D721Med (cell line): ENCODE results near the gene PZP.

Source experiments
- DNase-seq: peaks from one replicate; pipeline ENCODE4 v3.0.0; 2011; ENCODE audit warnings: low spot score; ENCODE audit not compliant: insufficient read length
- FAIRE-seq: peaks from 2 replicates; lab custom pipeline; 2011; peaks lifted over from hg19 to GRCh38; lab: Jason Lieb, UNC
- TF ChIP-seq, protein P1 (sequence below): IDR thresholded peaks from 2 replicates; pipeline ENCODE4 v1.5.1; 2012; ENCODE audit warnings: mild to moderate bottlenecking, control low read depth; ENCODE audit not compliant: insufficient read depth; ENCODE audit errors: missing control alignments

PZP gene

DNA sequence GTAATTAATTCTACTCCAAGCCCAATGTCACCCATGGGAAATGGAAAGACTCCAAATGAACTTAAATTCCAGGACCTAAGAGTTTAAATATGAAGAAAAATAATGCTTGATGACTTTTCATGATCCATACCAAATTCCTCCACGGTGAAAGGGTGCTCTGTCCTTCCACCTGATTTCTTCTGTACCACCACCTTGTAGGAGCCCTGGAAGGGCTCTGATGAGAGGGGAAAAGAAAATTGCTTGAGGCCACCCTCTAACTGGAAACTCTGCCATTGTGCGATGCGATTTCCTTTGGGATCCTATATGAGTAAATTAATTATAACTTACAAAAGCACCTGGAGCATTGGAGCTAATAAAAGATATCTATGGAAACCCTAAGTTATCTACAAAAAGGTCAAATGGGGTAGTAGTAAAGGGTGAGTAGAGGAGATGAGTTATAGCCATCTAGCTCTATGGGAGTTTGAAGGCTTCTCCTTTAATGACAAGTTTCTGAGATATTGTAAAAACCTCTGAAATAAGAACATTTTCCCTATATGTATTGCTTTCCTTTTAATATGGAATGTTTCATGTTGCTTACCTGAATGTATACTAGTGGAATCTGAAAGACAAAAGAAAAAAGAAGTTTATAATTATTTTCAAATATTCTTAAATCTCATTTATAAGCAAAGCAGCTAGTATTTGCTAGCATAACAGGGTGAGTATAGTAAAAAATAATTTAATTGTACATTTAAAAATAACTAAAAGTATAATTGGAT lies 98.3 kb downstream of the PZP start:
- TF ChIP-seq, protein P1, sequence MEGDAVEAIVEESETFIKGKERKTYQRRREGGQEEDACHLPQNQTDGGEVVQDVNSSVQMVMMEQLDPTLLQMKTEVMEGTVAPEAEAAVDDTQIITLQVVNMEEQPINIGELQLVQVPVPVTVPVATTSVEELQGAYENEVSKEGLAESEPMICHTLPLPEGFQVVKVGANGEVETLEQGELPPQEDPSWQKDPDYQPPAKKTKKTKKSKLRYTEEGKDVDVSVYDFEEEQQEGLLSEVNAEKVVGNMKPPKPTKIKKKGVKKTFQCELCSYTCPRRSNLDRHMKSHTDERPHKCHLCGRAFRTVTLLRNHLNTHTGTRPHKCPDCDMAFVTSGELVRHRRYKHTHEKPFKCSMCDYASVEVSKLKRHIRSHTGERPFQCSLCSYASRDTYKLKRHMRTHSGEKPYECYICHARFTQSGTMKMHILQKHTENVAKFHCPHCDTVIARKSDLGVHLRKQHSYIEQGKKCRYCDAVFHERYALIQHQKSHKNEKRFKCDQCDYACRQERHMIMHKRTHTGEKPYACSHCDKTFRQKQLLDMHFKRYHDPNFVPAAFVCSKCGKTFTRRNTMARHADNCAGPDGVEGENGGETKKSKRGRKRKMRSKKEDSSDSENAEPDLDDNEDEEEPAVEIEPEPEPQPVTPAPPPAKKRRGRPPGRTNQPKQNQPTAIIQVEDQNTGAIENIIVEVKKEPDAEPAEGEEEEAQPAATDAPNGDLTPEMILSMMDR, result no peak
- DNase-seq, result no peak
- FAIRE-seq, result no peak

DNA sequence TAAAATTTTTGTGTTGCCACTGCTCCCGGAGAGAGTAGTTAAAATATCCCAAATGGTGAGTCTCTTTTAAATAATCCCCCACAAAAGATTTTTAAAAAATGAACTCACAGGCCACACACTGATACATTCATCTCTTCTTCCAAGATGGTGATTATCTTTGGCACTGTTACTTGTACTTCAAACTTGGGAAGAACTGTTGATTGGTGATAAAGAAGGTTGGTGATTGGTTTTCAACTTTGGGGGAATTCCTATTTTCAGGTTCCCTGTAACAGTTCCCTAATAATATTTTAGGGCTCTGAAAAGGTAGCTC lies 99.0 kb downstream of the PZP start:
- DNase-seq (no peak), FAIRE-seq (no peak)
- TF ChIP-seq, protein P1, result no peak

DNA sequence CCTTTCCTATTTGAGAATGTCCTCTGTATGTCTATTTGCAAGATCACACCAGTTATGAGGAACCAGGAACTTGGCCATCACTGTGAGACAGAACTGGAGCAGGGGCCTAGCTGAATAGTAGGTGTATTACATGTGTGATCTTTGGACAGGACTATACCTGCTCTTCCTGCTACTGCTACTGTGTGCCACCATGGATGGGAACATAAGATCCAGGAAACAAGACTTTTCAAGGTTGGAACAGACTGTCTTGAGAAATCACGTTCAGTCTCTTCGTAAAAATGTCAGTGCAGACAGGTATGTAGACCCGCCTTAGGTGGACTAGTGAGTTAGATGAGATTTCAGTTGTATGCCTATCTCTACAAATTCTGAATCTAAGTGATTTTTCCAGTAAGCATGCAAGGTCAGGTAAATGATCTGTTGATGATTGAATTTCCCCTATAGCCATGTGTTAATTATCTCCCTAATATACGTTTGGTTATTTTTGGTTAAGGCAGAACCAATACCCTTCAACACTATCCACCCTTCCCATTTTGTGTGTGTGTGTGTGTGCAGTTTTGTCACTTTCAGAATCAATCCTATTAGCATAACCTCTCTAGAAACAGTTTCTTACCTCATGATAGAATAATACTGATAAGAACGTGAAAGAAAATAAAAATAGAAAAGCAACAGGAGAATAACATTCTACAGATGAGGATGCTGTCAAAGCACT lies 99.5 kb downstream of the PZP start:
- TF ChIP-seq, protein P1, result no peak
- FAIRE-seq (no peak), DNase-seq (no peak)

DNA sequence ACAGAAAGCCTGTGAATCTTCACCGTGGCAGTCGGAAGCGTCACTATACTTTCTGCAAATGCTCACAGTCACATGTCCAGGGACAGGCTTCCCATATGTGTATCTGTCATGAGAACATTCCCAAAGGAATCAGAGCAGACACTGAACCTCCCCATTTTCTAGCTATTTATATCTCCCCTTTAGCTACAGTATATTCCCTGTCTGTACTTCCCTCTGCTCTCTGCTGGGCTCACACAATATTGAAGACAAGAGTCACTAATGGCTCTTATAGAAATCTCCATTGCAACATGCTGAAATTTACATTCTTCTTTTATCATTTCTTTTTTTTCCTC lies 100.7 kb downstream of the PZP start:
- no peak for DNase-seq
- TF ChIP-seq, protein P1, result no peak
- FAIRE-seq, result no peak

DNA sequence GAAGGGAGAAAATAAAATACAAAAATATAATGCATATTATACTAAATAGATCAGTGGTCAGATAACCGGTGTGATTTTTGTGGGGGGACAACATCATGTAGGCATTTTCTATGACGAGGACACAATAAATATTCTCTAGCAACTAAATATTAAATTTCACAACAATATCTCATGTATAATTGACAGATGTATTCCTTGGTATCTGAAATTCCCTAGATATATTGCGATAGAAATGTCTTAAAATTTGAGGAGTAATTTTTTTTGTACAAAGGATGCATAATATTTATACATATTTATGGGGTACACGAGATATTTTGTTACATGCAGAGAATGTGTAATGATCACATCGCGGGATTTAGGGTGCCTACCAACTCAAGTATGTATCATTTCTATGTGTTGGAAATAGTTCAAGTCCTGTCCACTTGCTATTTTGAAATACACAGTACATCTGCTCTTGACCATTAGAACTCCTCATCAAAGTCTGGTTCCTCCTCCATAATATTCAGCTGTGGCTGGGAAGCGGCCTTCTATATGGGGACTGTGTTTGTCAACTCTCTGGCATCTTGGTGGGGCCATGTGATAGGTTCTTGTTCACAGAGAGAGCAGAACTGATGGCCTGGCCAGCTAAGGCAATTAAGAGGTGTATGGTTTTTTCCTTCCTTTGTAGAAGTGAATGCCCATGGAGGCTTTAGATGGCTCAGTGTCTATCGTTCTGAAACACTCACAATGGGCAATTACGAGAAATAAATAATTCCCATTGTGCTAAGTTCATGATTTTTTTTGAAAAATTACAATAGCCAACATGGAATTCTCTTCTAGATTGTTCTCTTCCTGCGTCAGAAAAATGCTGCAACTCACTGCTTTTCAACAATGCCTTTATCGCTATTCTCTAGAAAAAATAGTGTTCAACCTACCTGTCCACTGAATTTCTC lies 101.3 kb downstream of the PZP start:
- FAIRE-seq, result no peak
- no peak for DNase-seq
- TF ChIP-seq, protein P1, result no peak

DNA sequence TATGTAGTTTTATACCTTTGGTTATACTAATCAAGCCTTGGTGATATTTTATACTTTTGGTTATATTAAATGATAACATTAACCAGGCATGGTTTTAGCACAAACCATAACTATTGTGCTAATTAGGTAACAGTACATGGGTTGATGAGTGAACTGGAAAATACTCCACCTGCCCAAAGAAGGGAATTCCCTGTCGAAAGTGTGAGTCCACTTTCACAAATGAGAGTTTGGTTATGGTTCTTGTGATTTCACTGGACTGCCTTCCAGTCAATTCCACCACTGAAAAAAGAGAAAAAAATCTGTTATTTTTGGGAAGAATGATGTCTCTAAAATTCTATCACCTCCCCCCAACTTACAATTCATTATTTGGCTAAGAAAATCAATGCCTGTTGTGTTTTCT lies 102.1 kb downstream of the PZP start:
- TF ChIP-seq, protein P1, result no peak
- DNase-seq (no peak), FAIRE-seq (no peak)
